HG03060 (cell line): ENCODE results near the gene ZSCAN23.
A peak's percentile ranks its signal among the peaks of the same experiment; 100 is the strongest.
"Not testable (repeated sequence)": the region's sequence is repeated elsewhere in the genome, so short reads cannot be mapped to it uniquely, and the experiment has no call there.

Source experiments
- ATAC-seq: cut with Tn5 transposase; IDR thresholded peaks from one replicate; pipeline ENCODE4 v1.9.1; 2021; ENCODE audit warnings: low read depth, moderate number of reproducible peaks; ENCODE audit not compliant: unreplicated experiment

Gene ZSCAN23

DNA sequence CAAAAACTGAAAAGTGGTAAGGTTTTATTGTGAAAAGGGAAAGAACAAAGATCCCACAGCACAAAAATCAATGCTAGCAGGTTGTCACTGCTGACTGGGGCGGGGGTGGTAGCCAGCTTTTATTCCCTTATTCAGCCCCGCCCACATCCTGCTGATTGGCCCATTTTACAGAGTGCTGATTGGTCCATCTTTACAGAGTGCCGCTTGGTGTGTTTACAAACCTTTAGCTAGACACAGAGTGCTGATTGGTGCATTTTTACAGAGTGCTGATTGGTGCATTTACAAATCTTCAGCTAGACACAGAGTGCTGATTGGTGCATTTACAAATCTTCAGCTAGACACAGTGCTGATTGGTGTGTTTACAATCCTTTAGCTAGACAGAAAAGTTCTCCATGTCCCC lies 1.5 kb upstream of the ZSCAN23 start:
- not testable (repeated sequence) for ATAC-seq

DNA sequence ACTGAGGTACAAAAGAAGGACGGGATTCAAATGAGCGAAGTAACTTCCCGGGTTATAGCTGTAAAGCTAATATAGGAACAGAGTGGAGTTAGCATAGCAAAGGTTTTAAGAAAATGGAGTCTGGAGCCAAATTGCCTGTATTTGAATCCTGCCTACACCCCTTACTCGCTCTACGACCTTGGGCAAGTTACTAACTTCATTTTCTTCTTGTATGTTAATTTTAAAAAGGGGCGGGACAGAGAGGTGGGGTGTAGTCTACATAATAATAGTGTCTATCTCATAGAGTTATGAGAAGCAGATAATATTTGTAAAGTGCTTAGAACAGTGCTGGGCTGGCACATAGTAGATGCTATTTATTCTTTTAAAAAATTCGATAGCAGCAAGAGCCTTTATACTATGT lies 705 bp downstream of the ZSCAN23 start:
- ATAC-seq = no peak

DNA sequence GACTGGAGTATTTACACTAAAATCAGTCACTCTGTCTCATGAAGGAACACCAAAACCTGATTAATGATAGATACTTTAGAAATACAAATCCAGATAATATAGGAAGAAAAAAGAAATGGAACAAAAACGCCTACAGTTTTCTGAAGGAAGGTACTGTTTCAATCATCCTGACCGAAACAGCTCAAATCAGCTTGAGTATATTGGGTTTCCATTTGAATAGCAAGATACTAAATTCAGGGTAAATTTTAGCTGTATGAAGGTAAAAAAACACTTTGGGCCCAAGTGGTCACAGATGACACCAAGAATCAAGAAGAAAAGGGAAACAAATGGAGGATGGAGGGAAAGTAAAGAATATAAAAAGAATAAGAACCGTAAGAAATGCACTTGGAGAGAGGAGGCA lies 6.9 kb downstream of the ZSCAN23 start:
- ATAC-seq = no peak

DNA sequence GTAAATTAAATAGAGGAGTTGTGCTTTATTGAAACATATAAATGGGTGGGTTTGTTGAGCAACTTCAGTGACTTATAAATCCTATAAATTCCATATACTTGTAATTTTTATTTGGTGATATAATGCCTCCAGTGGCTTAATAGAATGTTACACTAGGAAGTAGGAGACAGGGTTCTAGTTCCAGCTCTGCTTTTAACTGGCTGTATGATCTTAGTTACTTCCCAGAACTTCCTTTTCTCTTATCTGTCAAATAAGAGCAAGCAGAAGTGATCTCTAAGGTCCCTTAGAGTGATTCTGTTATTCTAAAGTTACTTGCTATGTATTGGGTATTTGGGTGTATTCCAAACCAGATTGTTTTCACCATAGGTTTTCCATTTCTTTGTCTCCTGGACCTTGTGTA lies 10.2 kb downstream of the ZSCAN23 start:
- ATAC-seq = no peak

DNA sequence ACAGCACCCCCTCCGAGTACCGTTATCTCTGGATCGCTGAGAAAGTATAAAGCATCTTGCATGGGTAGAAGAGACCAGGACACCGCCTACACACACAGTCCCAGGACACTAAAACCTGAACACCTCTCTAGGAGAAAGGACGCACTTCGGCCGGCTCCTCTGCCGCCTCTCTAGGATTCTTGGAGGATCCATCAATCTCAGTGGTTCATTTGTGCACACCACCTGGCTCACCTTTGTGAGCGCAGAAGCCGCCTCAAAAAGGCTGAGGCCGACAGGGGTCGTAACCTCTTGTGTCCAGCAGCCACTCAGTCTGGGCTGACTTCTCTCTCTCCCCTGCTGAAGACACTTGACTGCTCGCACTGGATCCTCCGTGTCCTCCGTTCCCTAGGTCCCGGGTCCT lies 13.5 kb downstream of the ZSCAN23 start:
- no peak for ATAC-seq

DNA sequence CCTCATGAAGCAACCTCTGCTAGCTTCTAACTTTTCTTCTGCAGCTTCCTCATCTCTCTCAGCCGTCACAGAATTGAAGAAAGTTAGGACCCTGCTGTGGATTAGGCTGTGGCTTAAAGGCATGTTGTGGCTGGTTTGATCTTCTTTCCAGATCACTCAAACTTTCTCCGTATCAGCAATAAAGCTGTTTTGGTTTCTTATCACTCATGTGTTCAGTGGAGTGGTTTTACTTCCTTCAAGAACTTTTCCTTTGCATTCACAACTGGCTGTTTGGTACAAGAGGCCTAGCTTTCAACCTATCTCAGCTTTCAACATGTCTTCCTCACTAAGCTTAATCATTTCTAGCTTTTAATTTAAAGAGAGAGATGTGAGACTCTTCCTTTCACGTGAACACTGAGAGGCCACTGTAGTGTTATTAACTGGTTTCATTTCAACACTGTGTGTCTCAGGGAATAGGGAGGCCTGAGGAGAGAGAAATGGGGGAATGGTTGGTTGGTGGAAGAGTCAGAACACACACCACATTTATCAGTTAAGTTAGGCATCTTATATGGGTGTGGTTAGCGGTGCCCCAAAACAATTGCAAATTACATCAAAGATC lies 17.2 kb downstream of the ZSCAN23 start:
- no peak for ATAC-seq

DNA sequence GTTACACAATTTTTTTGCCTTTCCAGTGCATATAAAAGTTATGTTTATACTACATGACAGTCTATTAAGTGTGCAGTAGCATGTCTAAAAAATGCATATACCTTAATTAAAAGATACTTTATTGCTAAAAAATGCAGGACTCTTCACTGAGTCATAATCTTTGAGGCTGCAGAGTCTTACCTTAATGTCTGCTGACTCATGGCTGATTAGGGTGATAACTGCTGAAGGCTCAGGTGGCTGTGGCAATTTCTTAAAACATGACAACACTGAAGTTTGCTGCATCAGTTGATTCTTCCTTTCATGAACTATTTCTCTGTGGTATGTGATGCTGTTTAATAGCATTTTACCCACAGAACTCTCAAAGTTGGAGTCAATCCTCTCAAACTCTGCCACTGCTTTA lies 19.1 kb downstream of the ZSCAN23 start:
- no peak for ATAC-seq

DNA sequence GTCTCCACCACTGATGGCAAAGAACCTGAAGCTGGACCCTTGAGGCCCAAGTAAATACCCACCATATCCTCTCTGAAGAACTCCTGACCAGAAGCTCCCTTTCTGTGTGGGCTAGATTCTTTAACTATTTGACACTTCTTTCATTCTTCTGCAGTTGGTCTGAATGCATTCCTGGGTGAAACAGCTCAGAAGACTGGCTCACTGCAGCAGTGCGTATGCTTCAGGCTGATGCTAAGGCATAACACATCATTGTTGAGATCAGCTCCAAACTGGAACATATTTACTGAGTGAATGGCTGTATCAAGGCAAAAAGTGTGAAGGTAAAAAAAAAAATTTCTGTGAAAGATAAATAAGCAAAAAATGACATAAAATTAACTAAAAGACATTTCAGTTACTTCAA lies 19.7 kb downstream of the ZSCAN23 start:
- no peak for ATAC-seq

DNA sequence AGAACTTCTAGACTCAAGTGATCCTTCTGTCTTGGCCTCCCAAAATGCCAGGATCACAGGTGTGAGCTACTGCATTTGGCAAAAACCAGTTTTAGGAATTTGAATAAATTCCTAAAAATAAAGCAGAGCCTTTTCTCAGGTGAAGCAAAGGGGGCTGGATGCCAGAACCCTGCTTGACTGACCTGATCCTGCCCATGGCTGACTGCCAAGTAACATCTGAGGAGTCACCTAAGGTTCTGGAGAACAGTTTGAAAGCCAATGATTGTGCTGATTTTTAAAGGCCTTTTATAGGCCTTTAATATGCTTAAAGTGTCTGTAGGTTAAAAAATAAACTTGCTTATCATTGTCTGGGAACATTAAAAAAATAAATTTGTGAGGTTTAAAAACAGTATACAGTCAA lies 29.6 kb downstream of the ZSCAN23 start:
- ATAC-seq = no peak

DNA sequence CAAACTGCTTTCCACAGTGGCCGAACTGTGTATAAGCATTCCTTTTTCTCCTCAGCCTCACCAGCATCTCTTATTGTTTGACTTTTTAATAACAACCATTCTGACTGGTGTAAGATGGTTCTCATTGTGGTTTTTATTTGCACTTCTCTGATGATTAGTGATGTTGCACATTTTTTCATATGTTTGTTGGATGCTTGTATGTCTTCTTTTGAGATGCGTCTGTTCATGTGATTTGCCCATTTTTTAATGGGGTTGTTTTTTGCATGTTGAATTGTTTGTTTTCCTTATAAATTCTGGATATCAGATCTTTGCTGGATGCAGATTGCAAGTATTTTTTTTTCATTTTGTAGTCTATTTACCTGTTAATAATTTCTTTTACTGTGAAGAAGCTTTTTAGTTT lies 32.5 kb downstream of the ZSCAN23 start:
- ATAC-seq = no peak

DNA sequence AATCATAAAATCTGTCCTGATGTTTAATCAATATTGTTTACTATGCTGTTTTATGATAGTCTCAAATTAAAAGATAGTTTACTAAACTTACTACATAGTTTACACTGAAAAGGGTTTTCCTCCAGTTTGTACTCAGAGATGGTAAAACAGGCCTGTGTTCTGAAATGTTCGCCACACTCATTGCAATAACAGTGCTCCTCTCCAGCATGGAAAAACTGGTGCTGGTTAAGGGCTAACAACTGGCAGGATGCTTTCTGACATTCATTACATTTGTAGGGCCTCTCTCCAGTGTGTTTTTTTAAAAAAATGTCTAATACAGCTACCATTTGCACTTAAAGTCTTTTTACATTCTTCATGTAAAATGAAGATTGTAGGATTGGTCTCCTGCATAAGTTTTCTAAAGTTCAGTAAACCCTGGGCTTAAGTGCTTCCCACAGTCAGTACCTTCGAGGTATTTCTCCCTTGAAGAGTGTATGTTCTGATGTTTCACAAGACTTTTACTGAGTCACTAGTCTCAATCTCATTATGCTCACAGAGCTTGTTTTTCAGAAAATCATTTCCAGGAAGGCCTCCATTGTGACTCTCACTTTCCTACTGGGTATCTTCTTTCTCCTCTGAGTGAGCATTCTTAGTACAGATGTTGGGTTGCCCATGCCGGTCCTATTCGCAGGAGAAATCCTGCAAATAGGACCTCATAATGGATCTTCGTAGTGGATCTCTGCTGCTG lies 35.1 kb downstream of the ZSCAN23 start:
- ATAC-seq = no peak

DNA sequence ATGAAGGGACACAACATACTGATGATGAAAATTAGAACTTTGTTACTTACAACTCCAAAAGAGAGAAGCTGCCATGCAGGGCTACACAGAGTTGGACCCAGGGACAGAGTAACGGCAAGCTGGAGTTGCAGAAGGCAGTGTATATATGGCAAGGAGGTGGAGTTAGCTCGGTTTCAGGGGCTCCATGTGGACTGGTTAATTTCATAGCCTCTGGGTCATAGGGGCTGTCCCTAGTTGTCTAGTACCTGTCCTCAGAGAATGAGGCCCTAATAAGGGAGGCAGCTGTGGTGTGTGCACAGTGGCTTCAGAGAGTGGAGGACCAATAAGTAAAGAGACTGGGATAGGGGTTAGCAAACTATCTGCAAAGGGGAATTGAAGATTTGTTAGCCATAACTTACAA lies 35.9 kb downstream of the ZSCAN23 start:
- no peak for ATAC-seq

DNA sequence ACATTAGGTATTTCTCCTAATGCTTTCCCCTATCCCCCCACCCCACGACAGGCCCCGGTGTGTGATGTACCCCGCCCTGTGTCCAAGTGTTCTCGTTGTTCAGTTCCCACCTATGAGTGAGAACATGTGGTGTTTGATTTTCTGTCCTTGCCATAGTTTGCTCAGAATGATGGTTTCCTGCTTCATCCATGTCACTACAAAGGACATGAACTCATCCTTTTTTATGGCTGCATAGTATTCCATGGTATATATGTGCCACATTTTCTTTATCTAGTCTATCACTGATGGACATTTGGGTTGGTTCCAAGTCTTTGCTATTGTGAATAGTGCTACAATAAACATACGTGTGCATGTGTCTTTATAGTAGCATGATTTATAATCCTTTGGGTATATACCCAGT lies 39.4 kb downstream of the ZSCAN23 start:
- not testable (repeated sequence) for ATAC-seq

DNA sequence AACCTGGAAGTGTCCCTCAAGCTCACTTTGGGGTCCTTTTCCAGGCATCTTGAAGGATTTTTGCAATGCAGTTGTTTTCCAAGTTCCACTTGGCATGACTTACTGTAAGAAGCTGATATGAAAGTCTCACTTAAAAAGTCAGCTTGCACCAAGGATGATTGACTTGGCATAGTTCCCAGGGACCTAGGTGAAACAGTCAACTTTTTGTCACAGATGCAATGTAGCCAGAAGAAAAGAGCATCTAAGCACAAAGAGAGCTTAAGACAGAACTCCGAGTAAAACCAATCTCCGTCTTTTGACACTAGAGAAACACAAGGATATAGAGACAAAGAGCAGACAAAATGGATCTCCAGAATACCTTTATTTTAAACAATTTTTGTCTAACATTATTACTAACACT lies 41.1 kb downstream of the ZSCAN23 start:
- ATAC-seq = no peak

DNA sequence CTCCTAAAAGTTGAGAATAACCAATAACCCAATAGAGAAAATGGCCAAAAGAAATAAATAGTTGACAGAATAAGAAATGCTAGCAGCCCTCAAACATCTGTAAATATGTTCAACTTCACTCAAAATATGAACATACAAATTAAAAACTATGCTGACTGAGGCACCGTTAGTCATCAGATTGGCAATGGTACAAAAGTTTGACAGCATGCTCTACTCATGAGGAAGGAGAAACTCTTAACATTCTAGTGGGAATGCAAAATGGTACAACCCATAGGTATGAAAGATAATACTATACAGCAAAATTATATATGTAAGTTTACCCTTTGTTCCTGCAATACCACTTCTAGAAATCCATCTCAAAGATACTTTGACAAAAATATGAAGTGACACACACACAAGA lies 42.1 kb downstream of the ZSCAN23 start:
- ATAC-seq = no peak

DNA sequence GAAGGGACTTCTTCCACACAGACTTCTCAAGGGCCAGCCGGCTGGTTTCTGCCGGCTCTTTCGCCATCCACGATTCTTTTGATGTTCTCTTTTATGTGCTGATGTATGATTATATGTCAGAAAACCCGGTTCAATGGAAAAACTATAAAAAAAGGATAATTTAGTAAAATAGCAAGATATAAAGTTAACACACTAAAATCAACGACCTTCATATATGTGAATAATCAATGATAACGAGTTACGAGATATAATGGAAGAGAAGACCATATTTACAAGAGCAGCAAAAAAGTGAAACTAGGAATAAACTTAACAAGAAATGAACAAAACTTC lies 43.2 kb downstream of the ZSCAN23 start:
- ATAC-seq = no peak

DNA sequence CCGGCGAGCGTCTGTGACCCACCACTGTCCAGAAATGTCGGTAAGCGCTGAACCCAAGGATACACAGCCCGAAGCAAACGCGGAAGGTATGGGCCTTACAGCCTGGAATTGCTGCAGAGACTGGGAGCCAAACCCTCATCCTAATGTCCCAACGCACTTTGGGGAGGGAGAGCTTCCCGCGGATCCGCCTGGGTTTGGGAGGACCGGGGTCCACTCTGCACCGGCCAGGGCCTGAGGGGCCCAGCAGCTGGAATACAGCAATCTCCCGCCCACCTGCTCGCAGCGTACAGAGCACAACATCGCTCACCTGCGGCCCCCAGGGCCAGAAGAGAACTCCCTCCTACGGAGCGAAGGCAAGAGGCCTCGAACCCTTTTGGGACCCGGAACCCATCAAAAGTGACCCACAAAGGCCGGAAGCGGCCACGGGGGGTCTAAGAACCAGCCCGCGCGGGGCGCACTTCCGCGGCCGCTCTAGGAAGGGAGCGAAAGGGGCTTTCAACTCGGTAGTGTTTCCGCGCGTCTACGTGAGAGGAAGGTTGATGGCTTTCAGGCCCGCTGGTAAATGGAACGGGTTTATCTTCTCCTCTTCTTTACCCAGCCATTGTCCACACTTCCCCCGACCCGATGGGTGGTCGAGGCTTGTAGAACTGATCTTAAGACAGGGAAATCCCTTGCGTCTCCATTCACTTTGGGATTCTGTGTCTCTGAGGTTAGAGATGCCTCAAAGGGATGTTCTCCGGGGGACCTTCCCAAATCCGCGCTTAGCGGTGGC lies 43.8 kb downstream of the ZSCAN23 start, which contains the start of gene ZSCAN12:
Gene ZSCAN12, minus strand, starts transcription at position 398 of the 772 bp plus-strand sequence. CDS start 1,342 bp downstream, outside the sequence.
- ATAC-seq = peak; percentile 46

DNA sequence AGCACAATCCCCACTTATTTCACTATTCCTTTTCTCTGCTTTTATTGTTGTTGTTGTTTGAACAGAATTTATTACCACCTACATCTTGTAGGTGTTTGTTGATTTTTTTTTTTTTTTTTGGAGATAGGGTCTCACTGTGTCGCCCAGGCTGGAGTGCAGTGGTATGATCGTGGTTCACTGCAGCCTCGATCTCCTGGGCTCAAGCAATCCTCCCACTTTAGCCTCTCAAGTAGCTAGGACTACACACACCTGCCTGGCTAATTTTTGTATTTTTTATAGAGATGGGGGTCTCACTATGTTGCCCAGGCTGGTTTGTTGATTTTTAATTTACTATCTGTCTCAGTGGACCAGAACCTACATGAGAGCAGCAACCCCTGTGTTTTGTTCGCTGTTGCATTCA lies 47.4 kb downstream of the ZSCAN23 start:
- no peak for ATAC-seq

DNA sequence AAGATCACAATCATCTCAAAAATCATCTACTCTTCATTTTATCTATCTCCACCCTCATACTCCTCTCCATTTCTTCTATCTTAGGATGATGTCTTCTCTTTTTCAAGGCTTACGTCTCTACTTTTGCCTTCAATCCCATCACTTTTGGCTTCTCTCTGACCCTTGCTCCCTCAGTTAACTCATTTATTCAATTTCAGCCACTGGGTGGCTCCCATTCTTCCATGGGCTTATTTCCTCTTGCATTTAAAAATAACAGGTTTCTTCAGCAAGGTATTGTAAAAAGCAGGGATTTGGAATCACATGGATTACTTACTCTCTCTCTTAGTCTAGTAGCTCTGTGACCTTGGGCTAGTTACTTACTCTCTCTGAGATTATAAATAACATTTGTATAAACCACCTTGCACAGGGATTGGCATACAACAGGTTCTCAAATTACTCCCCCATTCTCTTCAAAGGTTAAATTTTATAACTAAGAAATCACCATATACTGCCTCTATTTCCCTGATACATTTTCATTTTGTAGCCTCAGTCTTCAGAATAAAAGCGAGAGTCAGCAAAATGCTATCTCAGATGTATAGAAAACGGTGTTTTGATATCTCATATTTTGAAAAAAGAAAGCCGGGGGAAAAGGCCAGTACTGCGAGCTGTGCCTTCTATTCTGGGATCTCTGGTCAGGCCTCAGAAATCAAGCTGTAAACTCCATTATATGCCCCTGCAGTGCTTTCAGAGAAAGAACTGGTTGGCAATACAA lies 49.2 kb downstream of the ZSCAN23 start:
- ATAC-seq = no peak

DNA sequence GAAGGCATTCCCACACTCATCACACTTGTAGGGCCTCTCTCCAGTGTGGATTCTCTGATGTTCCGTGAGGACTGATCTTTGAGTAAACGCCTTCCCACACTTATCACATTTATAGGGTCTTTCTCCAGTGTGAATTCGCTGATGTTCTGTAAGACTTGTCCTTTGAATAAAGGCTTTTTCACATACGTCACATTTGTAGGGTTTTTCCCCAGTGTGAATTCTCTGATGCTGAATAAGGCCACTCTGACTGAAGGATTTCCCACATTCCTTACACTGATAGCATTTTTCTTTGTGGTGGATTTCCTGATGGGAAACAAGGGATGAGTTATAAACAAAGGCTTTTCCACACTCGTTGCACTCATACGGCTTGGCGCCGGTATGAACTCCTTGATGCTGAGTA lies 52.6 kb downstream of the ZSCAN23 start:
- no peak for ATAC-seq

DNA sequence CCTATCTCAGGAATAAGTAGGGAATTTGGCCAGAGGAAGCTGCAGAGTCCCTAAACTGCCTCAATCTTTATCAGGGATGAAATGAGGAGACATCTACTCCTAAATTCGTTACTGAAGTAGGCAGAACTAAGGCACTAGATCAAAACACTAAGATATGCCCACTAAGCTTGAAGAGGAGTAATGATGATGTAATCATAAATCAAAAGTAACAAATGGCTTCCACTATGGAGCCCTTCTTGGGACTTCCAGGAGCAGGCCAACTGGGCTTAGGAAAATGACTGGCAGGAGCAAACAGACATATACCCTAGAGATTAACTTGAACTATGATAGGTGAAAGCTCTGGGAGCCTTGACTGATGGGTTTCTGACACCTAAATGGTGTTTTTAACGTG lies 59.2 kb downstream of the ZSCAN23 start:
- ATAC-seq = no peak
